ENCODE results near the gene CHPF2.

The CHPF2 gene

GRCh38 chr7:151207804-151208203, 24.5 kb upstream of the CHPF2 start:
- H3K27me3 ChIP-seq (replicated peaks; ENCODE audit: control insufficient read depth, insufficient read depth, low read length), result peaks cover 50% of the 10 kb centered on the region
- no peaks in the 10 kb centered on the region for H3K9me3 ChIP-seq (ENCODE audit: control insufficient read depth, low read length)
- H3K4me3 ChIP-seq (ENCODE audit: low read length), result no peak overlapping the region
- H3K36me3 ChIP-seq (ENCODE audit: control insufficient read depth, insufficient read depth, low read length, severe bottlenecking), result peaks cover 3% of the 10 kb centered on the region
- no peak for DNase-seq (ENCODE audit: low read depth)
- H3K9ac ChIP-seq (ENCODE audit: low read length), result no peak overlapping the region
- no peaks in the 10 kb centered on the region for H3K4me1 ChIP-seq (ENCODE audit: control insufficient read depth, insufficient read depth, low read length)

GRCh38 chr7:151208253-151208862, 23.9 kb upstream of the CHPF2 start:
- Histone ChIP-seq H3K27me3 (replicated peaks; ENCODE audit: control insufficient read depth, insufficient read depth, low read length) (peaks cover 44% of the 10 kb centered on the region), H3K9me3 (ENCODE audit: control insufficient read depth, low read length) (no peaks in the 10 kb centered on the region), H3K4me3 (ENCODE audit: low read length) (no peak overlapping the region), H3K9ac (ENCODE audit: low read length) (no peak overlapping the region), H3K4me1 (ENCODE audit: control insufficient read depth, insufficient read depth, low read length) (no peaks in the 10 kb centered on the region), H3K36me3 (ENCODE audit: control insufficient read depth, insufficient read depth, low read length, severe bottlenecking) (peaks cover 8% of the 10 kb centered on the region)
- no peak for DNase-seq (ENCODE audit: low read depth)

- Histone ChIP-seq H3K9me3 (ENCODE audit: control insufficient read depth, low read length) (no peaks in the 10 kb centered on the region), H3K27me3 (replicated peaks; ENCODE audit: control insufficient read depth, insufficient read depth, low read length) (peaks cover 32% of the 10 kb centered on the region), H3K9ac (ENCODE audit: low read length) (no peak overlapping the region), H3K4me1 (ENCODE audit: control insufficient read depth, insufficient read depth, low read length) (no peaks in the 10 kb centered on the region), H3K36me3 (ENCODE audit: control insufficient read depth, insufficient read depth, low read length, severe bottlenecking) (peaks cover 20% of the 10 kb centered on the region), H3K4me3 (ENCODE audit: low read length) (no peak overlapping the region)
- no peak for DNase-seq (ENCODE audit: low read depth)
These were observed 22.7 kb upstream of the CHPF2 start for GRCh38 chr7:151209588-151209987.

- Histone ChIP-seq H3K9me3 (ENCODE audit: control insufficient read depth, low read length) (no peaks in the 10 kb centered on the region), H3K27me3 (replicated peaks; ENCODE audit: control insufficient read depth, insufficient read depth, low read length) (peaks cover 25% of the 10 kb centered on the region), H3K4me1 (ENCODE audit: control insufficient read depth, insufficient read depth, low read length) (no peaks in the 10 kb centered on the region), H3K4me3 (ENCODE audit: low read length) (no peak within 1 kb of the TSS), H3K36me3 (ENCODE audit: control insufficient read depth, insufficient read depth, low read length, severe bottlenecking) (peaks cover 27% of the 10 kb centered on the region), H3K9ac (ENCODE audit: low read length) (no peak within 1 kb of the TSS)
- no peak for DNase-seq (ENCODE audit: low read depth)
These were observed 22.0 kb upstream of the CHPF2 start, which contains the start of gene H2BK1 for GRCh38 chr7:151210087-151210854. TSS of gene H2BK1 (minus strand) at chr7:151210488. CDS start at chr7:151210318, 170 bp downstream.

GRCh38 chr7:151211155-151211772, 21.0 kb upstream of the CHPF2 start:
- no peaks in the 10 kb centered on the region for H3K4me1 ChIP-seq (ENCODE audit: control insufficient read depth, insufficient read depth, low read length)
- no peak for DNase-seq (ENCODE audit: low read depth)

GRCh38 chr7:151212626-151213025, 19.7 kb upstream of the CHPF2 start:
- H3K4me3 ChIP-seq (ENCODE audit: low read length), result no peak overlapping the region
- H3K4me1 ChIP-seq (ENCODE audit: control insufficient read depth, insufficient read depth, low read length), result no peaks in the 10 kb centered on the region
- H3K27me3 ChIP-seq (replicated peaks; ENCODE audit: control insufficient read depth, insufficient read depth, low read length), result peaks cover 6% of the 10 kb centered on the region
- H3K36me3 ChIP-seq (ENCODE audit: control insufficient read depth, insufficient read depth, low read length, severe bottlenecking), result peaks cover 51% of the 10 kb centered on the region
- H3K9ac ChIP-seq (ENCODE audit: low read length), result no peak overlapping the region
- no peak for DNase-seq (ENCODE audit: low read depth)
- H3K9me3 ChIP-seq (ENCODE audit: control insufficient read depth, low read length), result no peaks in the 10 kb centered on the region

More at GRCh38 chr7:151211155-151211772, 21.0 kb upstream of the CHPF2 start:
- H3K9ac ChIP-seq (ENCODE audit: low read length), result no peak overlapping the region
- H3K9me3 ChIP-seq (ENCODE audit: control insufficient read depth, low read length), result no peaks in the 10 kb centered on the region
- peaks cover 16% of the 10 kb centered on the region for H3K27me3 ChIP-seq (replicated peaks; ENCODE audit: control insufficient read depth, insufficient read depth, low read length)
- H3K4me3 ChIP-seq (ENCODE audit: low read length), result no peak overlapping the region
- H3K36me3 ChIP-seq (ENCODE audit: control insufficient read depth, insufficient read depth, low read length, severe bottlenecking), result peaks cover 37% of the 10 kb centered on the region

- Histone ChIP-seq H3K36me3 (ENCODE audit: control insufficient read depth, insufficient read depth, low read length, severe bottlenecking) (peaks cover 63% of the 10 kb centered on the region), H3K9ac (ENCODE audit: low read length) (no peak overlapping the region), H3K27me3 (replicated peaks; ENCODE audit: control insufficient read depth, insufficient read depth, low read length) (no peaks in the 10 kb centered on the region), H3K4me3 (ENCODE audit: low read length) (no peak overlapping the region), H3K4me1 (ENCODE audit: control insufficient read depth, insufficient read depth, low read length) (no peaks in the 10 kb centered on the region), H3K9me3 (ENCODE audit: control insufficient read depth, low read length) (no peaks in the 10 kb centered on the region)
- no peak for DNase-seq (ENCODE audit: low read depth)
These were observed 18.5 kb upstream of the CHPF2 start for GRCh38 chr7:151213826-151214225.

- no peaks in the 10 kb centered on the region for H3K9me3 ChIP-seq (ENCODE audit: control insufficient read depth, low read length)
- no peak overlapping the region for H3K9ac ChIP-seq (ENCODE audit: low read length)
- no peaks in the 10 kb centered on the region for H3K27me3 ChIP-seq (replicated peaks; ENCODE audit: control insufficient read depth, insufficient read depth, low read length)
- H3K4me3 ChIP-seq (ENCODE audit: low read length), result no peak overlapping the region
- no peak for DNase-seq (ENCODE audit: low read depth)
- no peaks in the 10 kb centered on the region for H3K4me1 ChIP-seq (ENCODE audit: control insufficient read depth, insufficient read depth, low read length)
- H3K36me3 ChIP-seq (ENCODE audit: control insufficient read depth, insufficient read depth, low read length, severe bottlenecking), result peaks cover 77% of the 10 kb centered on the region
These were observed 16.9 kb upstream of the CHPF2 start for GRCh38 chr7:151215396-151215795.

GRCh38 chr7:151218170-151218569, 14.1 kb upstream of the CHPF2 start:
- Histone ChIP-seq H3K9me3 (ENCODE audit: control insufficient read depth, low read length) (no peaks in the 10 kb centered on the region), H3K36me3 (ENCODE audit: control insufficient read depth, insufficient read depth, low read length, severe bottlenecking) (peaks cover 97% of the 10 kb centered on the region), H3K4me3 (ENCODE audit: low read length) (no peak overlapping the region), H3K9ac (ENCODE audit: low read length) (no peak overlapping the region), H3K4me1 (ENCODE audit: control insufficient read depth, insufficient read depth, low read length) (no peaks in the 10 kb centered on the region), H3K27me3 (replicated peaks; ENCODE audit: control insufficient read depth, insufficient read depth, low read length) (no peaks in the 10 kb centered on the region)
- DNase-seq (ENCODE audit: low read depth), result no peak

GRCh38 chr7:151223728-151224127, 8.6 kb upstream of the CHPF2 start:
- H3K4me3 ChIP-seq (ENCODE audit: low read length), result no peak overlapping the region
- H3K9me3 ChIP-seq (ENCODE audit: control insufficient read depth, low read length), result no peaks in the 10 kb centered on the region
- peaks cover 20% of the 10 kb centered on the region for H3K4me1 ChIP-seq (ENCODE audit: control insufficient read depth, insufficient read depth, low read length)
- peaks cover 60% of the 10 kb centered on the region for H3K36me3 ChIP-seq (ENCODE audit: control insufficient read depth, insufficient read depth, low read length, severe bottlenecking)
- no peak overlapping the region for H3K9ac ChIP-seq (ENCODE audit: low read length)
- no peak for DNase-seq (ENCODE audit: low read depth)
- H3K27me3 ChIP-seq (replicated peaks; ENCODE audit: control insufficient read depth, insufficient read depth, low read length), result no peaks in the 10 kb centered on the region

GRCh38 chr7:151225948-151226510, 6.3 kb upstream of the CHPF2 start:
- H3K9me3 ChIP-seq (ENCODE audit: control insufficient read depth, low read length), result no peaks in the 10 kb centered on the region
- peaks cover 38% of the 10 kb centered on the region for H3K36me3 ChIP-seq (ENCODE audit: control insufficient read depth, insufficient read depth, low read length, severe bottlenecking)
- peak overlapping the region; percentile 88 for H3K4me3 ChIP-seq (ENCODE audit: low read length)
- no peak for DNase-seq (ENCODE audit: low read depth)
- H3K4me1 ChIP-seq (ENCODE audit: control insufficient read depth, insufficient read depth, low read length), result peaks cover 20% of the 10 kb centered on the region
- H3K9ac ChIP-seq (ENCODE audit: low read length), result peak overlapping the region; percentile 95
- H3K27me3 ChIP-seq (replicated peaks; ENCODE audit: control insufficient read depth, insufficient read depth, low read length), result no peaks in the 10 kb centered on the region
